Stimulated activated CD8-positive, alpha-beta memory T cell treated with anti-CD3 and anti-CD28 coated beads, Interleukin-12 subunit alpha, Interleukin-12 subunit beta, amount 100 ng/mL, for 1 hour (primary cell): ENCODE measurements around the gene VAPB.

Experiments used
- DNase-seq: peaks from one replicate; pipeline ENCODE4 v3.0.0-alpha.2; 2020; ENCODE audit warnings: low read depth

Gene VAPB

DNA sequence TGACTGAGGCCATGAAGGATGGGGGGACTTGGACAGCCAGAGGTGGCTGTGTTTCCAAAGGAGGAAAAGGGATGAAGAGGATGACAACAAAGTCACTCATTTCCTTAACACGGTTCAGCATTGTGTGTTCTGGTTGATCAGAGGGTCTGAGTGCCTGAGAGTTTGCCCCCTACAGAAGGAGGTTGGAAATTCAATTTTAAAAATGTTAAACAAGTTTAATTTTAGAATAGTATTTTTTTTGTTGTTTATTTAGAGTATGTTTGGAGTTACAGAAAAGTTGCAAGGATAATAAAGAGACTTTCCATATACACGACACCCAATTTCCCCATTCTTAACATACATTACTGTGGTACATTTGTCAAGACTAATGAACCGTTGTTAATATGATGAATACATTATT, 10.3 kb upstream of the VAPB start:
- no peak for DNase-seq

DNA sequence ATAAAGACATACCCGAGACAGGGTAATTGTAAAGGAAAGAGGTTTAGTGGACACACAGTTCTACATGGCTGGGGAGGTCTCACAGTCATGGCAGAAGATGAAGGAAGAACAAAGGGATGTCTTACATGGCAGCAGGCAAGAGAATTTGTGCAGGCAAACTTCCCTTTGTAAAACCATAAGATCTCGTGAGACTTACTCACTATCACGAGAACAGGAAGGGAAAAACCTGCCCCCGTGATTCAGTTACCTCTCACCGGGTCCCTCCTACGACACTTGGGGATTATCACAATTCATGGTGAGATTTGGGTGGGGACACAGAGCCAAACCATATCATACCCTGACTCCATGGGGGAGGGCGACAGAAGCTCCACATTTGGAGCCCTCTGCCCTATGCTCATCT, 7.4 kb upstream of the VAPB start:
- no peak for DNase-seq

DNA sequence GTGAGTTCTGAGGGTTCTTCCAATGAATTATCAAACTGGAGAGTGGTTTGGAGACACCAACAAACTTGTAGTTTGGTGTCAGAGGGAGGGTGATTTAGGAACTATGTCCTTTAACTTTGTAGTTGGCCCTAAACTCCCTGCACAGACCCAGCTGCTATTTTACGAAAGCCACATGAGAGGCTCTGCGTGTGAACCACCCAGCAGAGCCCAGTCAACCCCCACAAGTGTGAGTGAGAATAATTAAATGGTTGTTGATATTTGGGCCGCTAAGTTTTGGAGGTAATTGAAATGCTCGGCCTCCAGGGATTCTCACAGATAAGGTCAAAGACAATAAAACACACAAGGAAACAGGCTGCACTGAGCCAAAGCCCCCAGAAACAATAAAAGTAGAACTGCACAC, 6.9 kb upstream of the VAPB start:
- no peak for DNase-seq

DNA sequence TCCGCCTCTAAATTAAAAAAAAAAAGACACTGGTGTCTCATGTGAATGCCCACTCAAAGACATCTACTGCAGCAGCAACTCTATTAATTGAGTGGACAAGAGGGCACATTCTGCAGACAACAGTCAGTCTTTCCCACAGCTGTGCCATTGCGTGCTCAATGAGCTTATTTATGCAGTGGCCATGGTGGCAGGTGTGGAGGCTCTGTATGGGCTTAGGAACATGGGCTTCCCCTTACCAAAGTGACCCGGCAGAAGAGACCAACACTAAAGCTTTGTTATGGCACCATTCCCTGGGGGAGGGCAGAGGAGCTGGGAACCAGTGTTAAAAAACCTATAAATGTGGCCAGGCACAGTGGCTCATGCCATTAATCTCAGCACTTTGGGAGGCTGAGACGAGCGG, 4.2 kb upstream of the VAPB start:
- DNase-seq, result no peak

GRCh38 chr20:58388028-58388601, 914 bp upstream of the VAPB start:
- DNase-seq, result no peak

GRCh38 chr20:58389324-58389967, 417 bp downstream of the VAPB start:
- no peak for DNase-seq

DNA sequence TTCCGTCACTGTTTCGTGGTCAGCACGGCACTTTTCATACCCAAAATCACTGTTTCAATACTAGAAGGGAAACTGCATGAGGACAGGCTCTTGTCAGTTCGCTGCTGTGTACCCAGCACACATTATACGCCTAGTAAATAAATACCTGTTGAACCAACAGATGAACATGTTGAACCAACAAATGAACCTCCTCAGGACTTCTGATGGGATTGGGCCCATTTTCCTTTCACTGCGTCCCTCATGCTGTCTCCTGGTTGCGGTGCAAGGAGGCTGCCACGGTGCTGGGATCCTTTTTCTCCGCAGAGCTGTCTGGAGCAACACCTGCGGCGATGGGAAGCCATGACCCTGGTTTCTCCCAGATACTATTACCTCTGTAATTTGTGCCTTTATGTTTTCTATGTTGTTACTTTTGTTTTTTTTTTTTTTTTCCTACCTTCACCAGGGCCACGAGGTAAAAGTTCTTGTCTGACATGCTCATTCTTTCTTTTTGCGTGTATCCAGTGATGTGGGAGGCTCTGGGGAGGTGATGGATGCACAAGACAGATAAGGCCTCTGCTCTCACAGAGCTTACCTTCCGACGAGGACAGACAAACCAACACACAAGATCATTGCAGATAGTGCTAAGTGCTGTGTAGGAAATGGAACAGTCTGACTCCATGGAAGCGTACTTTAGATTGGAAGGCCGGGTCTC, 1.1 kb downstream of the VAPB start:
- no peak for DNase-seq

- no peak for DNase-seq
Measured at GRCh38 chr20:58390659-58391035, 1.6 kb downstream of the VAPB start.

DNA sequence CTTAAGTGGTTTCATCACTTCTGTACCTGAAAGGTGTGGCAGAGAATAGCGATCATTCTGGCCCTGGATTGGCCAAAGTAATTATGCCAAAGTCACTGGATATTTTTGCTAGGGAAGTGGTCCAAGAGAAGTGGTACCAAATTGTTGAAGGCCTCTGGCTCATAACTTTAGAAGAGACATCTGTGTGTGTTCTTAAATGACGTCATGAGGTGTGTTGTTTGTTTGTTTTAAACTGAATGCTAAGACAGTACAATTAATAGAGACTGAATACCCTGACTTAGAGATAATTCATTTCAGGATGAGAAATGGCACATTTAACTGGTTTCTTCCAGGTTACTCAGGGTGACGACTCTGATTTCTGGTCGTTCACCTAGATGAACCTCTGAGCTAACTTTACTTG, 3.3 kb downstream of the VAPB start:
- no peak for DNase-seq

GRCh38 chr20:58393299-58393698, 4.3 kb downstream of the VAPB start:
- DNase-seq, result no peak

- DNase-seq, result no peak
Measured at GRCh38 chr20:58394801-58395200, 5.8 kb downstream of the VAPB start.

GRCh38 chr20:58395604-58396003, 6.6 kb downstream of the VAPB start:
- no peak for DNase-seq

GRCh38 chr20:58397429-58397828, 8.4 kb downstream of the VAPB start:
- DNase-seq, result no peak

GRCh38 chr20:58398254-58398653, 9.2 kb downstream of the VAPB start:
- DNase-seq, result no peak

- DNase-seq, result no peak
Measured at GRCh38 chr20:58399926-58400325, 10.9 kb downstream of the VAPB start.

DNA sequence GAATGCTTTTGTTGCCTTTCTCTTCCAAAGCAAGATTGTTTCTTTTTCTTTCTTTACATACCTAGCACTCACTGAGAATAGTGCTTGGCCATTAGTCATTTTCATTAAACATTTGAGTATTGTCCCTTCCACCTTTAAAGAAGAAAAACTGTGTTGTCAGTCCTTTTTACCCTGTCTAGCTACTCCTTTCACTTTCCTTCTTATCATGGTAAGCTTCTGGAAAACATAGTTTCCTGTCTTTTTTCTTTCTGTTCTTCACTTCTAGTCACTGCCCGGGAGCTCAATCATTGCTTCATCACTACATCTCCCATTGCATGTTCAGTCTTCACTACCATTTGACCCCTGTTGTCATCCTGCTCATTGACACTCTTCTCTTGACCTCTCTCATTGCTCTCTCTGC, 12.1 kb downstream of the VAPB start:
- no peak for DNase-seq

- no peak for DNase-seq
Measured at GRCh38 chr20:58402305-58402704, 13.3 kb downstream of the VAPB start.

DNA sequence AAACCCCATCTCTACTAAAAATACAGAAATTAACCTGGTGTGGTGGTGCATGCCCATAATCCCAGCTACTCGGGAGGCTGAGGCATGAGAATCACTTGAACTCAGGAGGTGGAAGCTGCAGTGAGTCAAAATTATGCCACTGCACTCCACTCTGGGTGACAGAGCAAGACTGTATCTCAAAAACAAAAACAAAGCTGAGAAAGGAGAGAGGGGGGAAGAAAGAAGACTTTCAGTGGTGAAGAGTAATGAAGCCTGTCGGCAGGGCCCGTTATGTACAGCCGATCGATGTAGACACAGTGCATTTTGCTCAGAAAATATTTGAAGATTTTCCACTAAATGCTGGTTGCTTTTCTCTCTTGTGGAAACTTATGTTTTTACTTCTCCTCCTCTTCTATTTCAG, 13.8 kb downstream of the VAPB start:
- no peak for DNase-seq

GRCh38 chr20:58403272-58403671, 14.2 kb downstream of the VAPB start:
- DNase-seq, result no peak

- DNase-seq, result no peak
Measured at GRCh38 chr20:58405504-58406291, 16.7 kb downstream of the VAPB start.

DNA sequence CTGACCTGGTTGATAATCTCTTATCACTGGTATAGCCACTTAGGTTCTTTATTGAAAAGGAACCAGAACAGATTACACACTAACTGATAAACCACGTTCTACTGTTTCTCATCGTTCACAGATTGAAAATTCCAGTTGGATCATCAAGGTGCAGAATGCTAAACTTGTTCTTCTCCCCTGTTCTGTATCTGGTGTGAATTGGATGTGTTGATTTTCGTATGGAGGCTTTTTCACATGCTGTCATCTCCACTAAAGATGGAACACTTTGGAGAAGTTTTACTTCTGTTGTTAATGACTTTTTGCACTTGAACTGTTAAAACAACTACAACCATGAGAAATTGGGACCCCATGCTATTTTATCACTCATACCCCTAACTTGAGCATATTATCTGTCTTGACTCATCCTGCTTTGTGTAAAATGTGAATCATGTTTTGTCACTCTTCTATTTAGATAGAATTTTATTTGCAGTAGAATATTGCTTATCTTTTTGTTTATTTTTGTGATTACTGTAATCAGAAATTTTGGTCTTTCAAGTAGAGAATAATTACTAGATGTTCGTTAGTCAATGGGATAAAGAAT, 17.5 kb downstream of the VAPB start:
- no peak for DNase-seq

DNA sequence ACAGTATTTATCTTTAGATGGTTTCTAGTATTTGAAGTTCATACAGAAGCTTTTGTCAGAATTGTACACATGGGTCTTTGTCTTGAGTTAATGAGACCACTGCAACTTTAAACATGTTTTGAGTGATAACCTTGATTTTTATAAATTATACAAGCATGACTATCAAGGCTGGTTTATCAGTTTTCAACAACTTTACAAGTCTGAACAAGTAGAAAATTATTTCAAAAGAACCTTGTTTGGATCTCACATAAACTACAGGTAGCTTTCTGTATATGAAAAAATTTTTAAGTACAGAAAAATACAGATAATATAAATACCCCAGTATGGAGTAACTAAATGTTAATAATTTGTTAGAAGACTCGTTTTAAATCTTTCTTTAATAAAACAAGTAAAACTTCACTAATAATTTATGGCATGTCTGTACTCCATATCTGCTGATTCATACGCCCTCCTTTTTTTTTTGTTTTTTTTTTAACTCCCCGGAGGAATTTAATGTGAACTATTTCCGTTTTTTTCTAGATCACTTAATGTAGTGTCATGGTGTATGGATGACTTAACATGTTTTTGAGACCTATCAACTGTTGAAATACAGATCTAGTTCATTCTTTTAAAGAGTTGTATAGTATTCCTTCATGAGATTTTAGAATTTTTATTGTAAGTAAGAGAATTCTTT, 18.3 kb downstream of the VAPB start:
- DNase-seq, result no peak
